BJ (cell line): ENCODE measurements around the gene CFAP46. TPM values are rescaled to one million over a fixed set of nuclear protein-coding genes. Genes with fewer than 3 reads are reported as not detected.

Experiments
- CTCF ChIA-PET: fragments of 350-600 bp; formaldehyde crosslinking; extraction: SDS; loops from one replicate; lab custom pipeline; 2021; ENCODE audit warnings: antibody characterized with exemption, inconsistent platforms; lab: Yijun Ruan, JAX
- POLR2A ChIA-PET: fragments of 300-600 bp; sonication (Branson Sonifier 250); formaldehyde crosslinking; extraction: SDS; loops from one replicate; lab custom pipeline; 2021; ENCODE audit warnings: antibody characterized with exemption; lab: Charles Lee
- DNase-seq: peaks from one replicate; pipeline ENCODE4 v3.0.0-alpha.2; 2011; ENCODE audit warnings: low read depth
- H3K27me3 ChIP-seq: 2 replicates; pipeline ENCODE4 v1.6.0; 2011; ENCODE audit warnings: low read length; ENCODE audit not compliant: control insufficient read depth, insufficient read depth
- H3K36me3 ChIP-seq: 2 replicates; pipeline ENCODE4 v1.5.1; 2011; ENCODE audit warnings: low read length; ENCODE audit not compliant: control insufficient read depth, insufficient read depth
- H3K4me3 ChIP-seq: 2 replicates; pipeline ENCODE4 v1.5.1; 2011; ENCODE audit warnings: low read depth, mild to moderate bottlenecking, control low read depth, low read length
- polyA plus RNA-seq: library from polyadenylated mRNA; depleted of rRNA; stranded (reverse); fragments of >200 nt; gene quantifications from 2 replicates; pipeline ENCODE4 v1.2.3, GENCODE V29; 2011
- TF ChIP-seq, protein P1 (sequence below): IDR thresholded peaks from 2 replicates; pipeline ENCODE4 v1.5.1; 2011; ENCODE audit warnings: low read depth, mild to moderate bottlenecking, control low read depth, inconsistent platforms, low read length, moderate library complexity; ENCODE audit not compliant: insufficient read depth

The CFAP46 gene
- polyA plus RNA-seq, 1 experiment = 1.8 TPM

DNA sequence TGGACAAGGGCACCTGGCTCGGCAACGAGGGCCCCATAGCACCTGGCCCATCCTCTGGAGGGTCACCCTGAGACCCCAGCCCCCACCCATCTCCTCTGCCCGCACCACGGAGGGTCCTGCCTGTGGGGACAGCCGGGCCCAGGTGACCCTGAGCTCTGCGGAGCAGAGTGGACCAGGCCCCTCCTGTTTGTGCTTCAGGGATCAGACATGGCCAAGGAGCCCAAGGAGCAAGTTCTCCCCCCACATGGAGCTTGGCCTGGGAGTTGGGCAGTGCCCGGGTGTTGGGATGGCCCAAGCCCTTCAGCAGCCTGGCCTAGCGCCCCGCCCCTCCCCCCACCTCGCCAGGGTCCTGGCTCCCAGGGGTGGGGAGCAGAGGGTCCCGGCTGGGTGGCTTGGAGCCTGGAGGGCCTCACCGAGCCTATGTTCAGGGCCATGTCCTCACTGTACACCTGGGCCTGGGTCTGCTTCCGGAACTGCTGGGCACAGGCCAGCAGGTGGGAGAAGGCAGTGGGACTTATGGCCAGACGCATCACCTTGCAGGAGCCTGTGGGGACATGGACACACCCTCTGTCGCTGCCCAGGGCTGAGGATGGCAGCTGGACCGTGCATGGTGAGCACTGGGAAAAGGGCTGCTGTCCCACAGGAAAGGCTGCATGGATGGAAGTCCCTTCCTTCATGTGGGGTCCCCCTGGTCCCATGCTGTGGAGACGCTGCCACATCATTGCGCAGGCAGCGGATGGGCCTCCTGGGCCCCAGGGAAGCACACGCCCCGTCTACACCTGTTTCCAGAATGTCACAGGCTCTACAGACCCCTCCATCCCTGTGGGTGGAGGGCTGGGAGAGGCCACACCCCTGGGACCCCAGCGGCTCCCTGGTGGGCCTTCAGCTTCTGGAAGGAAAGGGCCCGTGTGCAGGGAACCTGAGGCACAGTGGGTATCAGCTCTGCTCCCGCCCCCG lies 107.2 kb downstream of the CFAP46 start:
- Histone ChIP-seq H3K27me3 (peaks cover 7% of the 10 kb centered on the region; the same call in 1 of the 2 replicates), H3K36me3 (no peaks in the 10 kb centered on the region), H3K4me3 (no peak overlapping the region)
- TF ChIP-seq, protein P1, sequence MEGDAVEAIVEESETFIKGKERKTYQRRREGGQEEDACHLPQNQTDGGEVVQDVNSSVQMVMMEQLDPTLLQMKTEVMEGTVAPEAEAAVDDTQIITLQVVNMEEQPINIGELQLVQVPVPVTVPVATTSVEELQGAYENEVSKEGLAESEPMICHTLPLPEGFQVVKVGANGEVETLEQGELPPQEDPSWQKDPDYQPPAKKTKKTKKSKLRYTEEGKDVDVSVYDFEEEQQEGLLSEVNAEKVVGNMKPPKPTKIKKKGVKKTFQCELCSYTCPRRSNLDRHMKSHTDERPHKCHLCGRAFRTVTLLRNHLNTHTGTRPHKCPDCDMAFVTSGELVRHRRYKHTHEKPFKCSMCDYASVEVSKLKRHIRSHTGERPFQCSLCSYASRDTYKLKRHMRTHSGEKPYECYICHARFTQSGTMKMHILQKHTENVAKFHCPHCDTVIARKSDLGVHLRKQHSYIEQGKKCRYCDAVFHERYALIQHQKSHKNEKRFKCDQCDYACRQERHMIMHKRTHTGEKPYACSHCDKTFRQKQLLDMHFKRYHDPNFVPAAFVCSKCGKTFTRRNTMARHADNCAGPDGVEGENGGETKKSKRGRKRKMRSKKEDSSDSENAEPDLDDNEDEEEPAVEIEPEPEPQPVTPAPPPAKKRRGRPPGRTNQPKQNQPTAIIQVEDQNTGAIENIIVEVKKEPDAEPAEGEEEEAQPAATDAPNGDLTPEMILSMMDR = no peak
- CTCF ChIA-PET = interaction anchor here (1.2 to 1.7 kb wide), 4 partner anchors 10 to 290 kb away, joined by 4 to 6 read pairs (median 5); no protein-coding TSS in a partner anchor
- DNase-seq = no peak
- POLR2A ChIA-PET = no interaction called here

DNA sequence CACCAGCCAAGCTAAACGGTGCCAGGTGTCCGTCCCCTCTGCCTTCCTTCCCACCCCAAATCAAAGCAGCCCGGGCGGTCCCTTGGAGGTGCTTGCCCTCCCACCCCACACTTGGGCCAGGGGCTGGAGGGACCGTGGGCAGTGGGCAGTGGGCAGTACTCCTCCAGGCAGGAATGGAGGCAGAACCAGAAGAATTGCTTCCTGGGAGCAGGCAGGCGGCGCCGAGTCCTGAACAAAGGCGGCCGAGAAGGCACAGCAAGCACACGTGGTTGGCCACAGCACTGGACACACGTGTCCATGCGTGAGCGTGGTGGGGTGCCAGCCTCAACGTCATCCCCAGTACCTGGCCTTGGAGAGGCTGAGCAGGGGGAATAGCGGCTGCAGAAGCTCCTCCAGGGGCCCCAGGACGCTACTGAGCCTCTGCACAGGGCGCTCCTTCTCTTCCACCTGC lies 108.0 kb downstream of the CFAP46 start:
- DNase-seq = no peak
- no peak overlapping the region for H3K4me3 ChIP-seq
- H3K36me3 ChIP-seq = no peaks in the 10 kb centered on the region
- ChIA-PET CTCF (interaction anchor here (1.6 to 1.8 kb wide), 3 partner anchors 10 to 180 kb away, joined by 5 to 6 read pairs (median 5); no protein-coding TSS in a partner anchor), POLR2A (no interaction called here)
- peaks cover 7% of the 10 kb centered on the region; the same call in 1 of the 2 replicates for H3K27me3 ChIP-seq
- TF ChIP-seq, protein P1 = no peak

DNA sequence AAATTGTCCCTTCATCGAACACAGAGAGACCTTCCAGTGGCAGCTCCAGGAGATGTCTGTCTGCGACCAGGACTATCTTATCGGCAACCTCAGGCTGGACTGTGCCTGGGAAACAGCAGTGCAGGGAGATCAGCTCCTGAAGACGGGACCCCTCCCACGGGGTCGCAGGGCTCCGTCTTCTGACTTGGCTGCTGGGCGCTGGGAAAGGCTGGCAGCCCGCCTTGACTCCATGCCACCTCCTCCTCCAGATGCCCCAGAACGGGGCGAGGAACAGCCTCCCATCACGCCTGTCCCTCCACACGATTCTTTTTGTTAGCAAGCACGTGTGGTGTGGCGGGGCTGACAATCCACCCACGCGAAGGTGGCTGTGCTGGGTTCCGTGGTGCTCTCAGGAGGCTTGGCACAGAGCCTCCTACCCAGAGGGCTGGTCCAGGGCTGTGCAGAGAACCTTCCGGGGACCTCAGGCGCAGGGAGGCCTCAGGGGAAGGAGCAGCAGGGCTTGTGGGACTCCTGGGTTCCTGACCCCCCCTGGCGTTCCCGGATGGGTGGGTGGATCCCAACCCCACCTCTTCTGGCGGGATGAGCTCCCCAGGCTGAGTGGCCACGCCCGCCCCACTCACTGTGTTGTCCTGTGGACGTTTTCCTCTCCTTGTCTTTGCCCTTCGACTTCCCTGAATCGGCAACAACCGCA lies 108.8 kb downstream of the CFAP46 start:
- ChIA-PET CTCF (interaction anchor here (1.6 to 1.8 kb wide), 3 partner anchors 11 to 179 kb away, joined by 5 to 6 read pairs (median 5); no protein-coding TSS in a partner anchor), POLR2A (no interaction called here)
- peaks cover 7% of the 10 kb centered on the region; the same call in 1 of the 2 replicates for H3K27me3 ChIP-seq
- H3K36me3 ChIP-seq = no peaks in the 10 kb centered on the region
- no peak for DNase-seq
- H3K4me3 ChIP-seq = no peak overlapping the region
- TF ChIP-seq, protein P1 = no peak

DNA sequence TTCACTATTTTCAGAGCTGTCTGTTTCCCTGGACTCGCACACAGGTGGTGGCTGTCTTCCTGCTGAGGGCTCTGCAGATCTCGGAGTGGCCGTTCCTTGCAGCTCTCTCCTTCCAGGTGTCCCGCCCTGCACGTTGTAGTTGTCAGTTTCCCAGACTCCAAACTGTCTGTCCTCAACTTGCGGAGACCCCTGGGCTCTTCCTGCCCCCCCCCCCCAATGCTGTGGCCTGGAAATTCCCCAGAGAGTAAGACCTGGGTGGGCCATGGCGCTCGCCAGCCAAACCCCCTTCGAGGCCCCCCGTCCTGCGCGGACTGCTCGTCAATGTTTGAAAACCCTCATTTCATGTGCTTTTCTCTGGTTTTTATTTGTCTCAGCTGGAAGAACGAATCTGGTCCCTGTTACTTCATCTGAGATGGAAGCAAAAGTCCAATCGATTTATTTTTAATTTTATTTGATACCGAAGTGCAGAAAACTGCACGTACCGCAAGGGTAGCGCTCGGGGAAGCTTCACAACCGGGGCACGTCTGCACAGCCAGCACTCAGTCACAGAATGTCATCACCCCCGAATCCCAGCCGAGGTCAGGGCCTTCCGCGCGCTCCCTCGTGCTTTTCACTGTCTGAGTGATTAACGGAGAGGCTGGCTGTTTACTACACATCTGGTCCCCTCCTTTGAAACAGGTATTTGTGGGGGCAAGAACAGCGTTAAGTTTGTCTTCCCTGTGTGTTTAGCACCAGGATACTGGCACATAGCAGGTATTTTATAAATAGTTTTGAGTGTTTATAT lies 110.0 kb downstream of the CFAP46 start:
- Histone ChIP-seq H3K36me3 (no peaks in the 10 kb centered on the region), H3K4me3 (no peak overlapping the region), H3K27me3 (peaks cover 7% of the 10 kb centered on the region; the same call in 1 of the 2 replicates)
- TF ChIP-seq, protein P1 = no peak
- ChIA-PET POLR2A (interaction anchor here (0.6 kb wide), 1 partner anchor 645 kb away, joined by 3 read pairs; no protein-coding TSS in a partner anchor), CTCF (interaction anchor here (1.1 kb wide), 1 partner anchor 178 kb away, joined by 3 read pairs; no protein-coding TSS in a partner anchor)
- no peak for DNase-seq
